ENCODE results near the gene MACROD2.
"Not testable (repeated sequence)": the region's sequence is repeated elsewhere in the genome, so short reads cannot be mapped to it uniquely, and the experiment has no call there.

The MACROD2 gene

GRCh38 chr20:14966203-14966602 is 970.9 kb downstream of the MACROD2 start:
- no peak for DNase-seq (ENCODE audit: low read depth)
- H3K4me3 ChIP-seq (ENCODE audit: low read depth, low read length): no peak overlapping the region

DNA sequence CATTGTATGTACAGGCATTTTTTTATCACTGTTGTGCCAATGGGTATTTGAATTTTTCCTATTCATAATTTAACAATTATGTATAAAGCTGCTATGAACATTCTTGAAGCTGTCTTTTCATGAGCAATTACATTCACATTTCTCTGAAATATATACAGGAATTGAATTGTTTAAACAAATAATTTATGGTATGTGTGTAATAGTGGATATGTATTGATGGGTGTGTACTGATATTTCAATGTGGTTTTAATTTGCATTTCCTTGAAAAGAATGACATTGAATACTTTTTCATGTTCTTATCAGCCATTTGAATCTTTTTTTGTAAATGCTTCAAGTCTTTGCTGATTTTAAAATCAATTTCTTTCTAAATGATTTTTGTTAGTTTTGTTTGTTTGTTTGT is 971.5 kb downstream of the MACROD2 start:
- TF ChIP-seq, protein P1, sequence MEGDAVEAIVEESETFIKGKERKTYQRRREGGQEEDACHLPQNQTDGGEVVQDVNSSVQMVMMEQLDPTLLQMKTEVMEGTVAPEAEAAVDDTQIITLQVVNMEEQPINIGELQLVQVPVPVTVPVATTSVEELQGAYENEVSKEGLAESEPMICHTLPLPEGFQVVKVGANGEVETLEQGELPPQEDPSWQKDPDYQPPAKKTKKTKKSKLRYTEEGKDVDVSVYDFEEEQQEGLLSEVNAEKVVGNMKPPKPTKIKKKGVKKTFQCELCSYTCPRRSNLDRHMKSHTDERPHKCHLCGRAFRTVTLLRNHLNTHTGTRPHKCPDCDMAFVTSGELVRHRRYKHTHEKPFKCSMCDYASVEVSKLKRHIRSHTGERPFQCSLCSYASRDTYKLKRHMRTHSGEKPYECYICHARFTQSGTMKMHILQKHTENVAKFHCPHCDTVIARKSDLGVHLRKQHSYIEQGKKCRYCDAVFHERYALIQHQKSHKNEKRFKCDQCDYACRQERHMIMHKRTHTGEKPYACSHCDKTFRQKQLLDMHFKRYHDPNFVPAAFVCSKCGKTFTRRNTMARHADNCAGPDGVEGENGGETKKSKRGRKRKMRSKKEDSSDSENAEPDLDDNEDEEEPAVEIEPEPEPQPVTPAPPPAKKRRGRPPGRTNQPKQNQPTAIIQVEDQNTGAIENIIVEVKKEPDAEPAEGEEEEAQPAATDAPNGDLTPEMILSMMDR (IDR thresholded peaks at IDR 0.05; ENCODE audit: insufficient read depth, low read depth, low read length, missing control alignments): no peak

More at GRCh38 chr20:14966203-14966602, 970.9 kb downstream of the MACROD2 start:
- TF ChIP-seq, protein P1 (IDR thresholded peaks at IDR 0.05; ENCODE audit: insufficient read depth, low read depth, low read length, missing control alignments): no peak

DNA sequence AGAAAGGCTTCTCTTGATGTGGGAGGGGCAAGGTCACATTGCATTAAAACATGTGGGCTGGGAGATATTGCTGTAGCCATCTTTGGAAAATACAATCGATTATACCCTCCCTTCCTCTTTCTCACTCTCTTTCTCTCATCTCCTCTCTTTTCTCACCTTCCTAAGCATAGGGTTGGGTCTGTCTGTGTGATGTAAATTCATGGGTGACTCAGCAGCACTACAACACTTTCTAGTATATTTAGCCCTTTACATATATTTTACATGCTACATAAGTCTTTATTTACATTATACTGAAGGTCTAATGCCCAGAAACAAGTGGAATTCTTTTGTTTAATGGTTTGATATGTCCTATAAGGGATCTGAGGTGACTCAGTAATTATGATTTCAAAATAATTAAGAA is 976.9 kb downstream of the MACROD2 start:
- TF ChIP-seq, protein P1 (IDR thresholded peaks at IDR 0.05; ENCODE audit: insufficient read depth, low read depth, low read length, missing control alignments): no peak
- DNase-seq (ENCODE audit: low read depth): no peak
- no peak overlapping the region for H3K4me3 ChIP-seq (ENCODE audit: low read depth, low read length)

More for the DNA sequence above, 971.5 kb downstream of the MACROD2 start:
- DNase-seq (ENCODE audit: low read depth): no peak
- H3K4me3 ChIP-seq (ENCODE audit: low read depth, low read length): no peak overlapping the region

GRCh38 chr20:14972690-14973089 is 977.4 kb downstream of the MACROD2 start:
- H3K4me3 ChIP-seq (ENCODE audit: low read depth, low read length): no peak overlapping the region
- DNase-seq (ENCODE audit: low read depth): no peak
- TF ChIP-seq, protein P1 (IDR thresholded peaks at IDR 0.05; ENCODE audit: insufficient read depth, low read depth, low read length, missing control alignments): no peak

- DNase-seq (ENCODE audit: low read depth): no peak
- H3K4me3 ChIP-seq (ENCODE audit: low read depth, low read length): no peak overlapping the region
- TF ChIP-seq, protein P1 (IDR thresholded peaks at IDR 0.05; ENCODE audit: insufficient read depth, low read depth, low read length, missing control alignments): no peak
Observed at GRCh38 chr20:14979453-14979986, 984.2 kb downstream of the MACROD2 start.

GRCh38 chr20:14981486-14981885 is 986.2 kb downstream of the MACROD2 start:
- DNase-seq (ENCODE audit: low read depth): not testable (repeated sequence)

GRCh38 chr20:14982324-14982723 is 987.0 kb downstream of the MACROD2 start:
- DNase-seq (ENCODE audit: low read depth); H3K4me3 ChIP-seq (ENCODE audit: low read depth, low read length): not testable (repeated sequence)

More at GRCh38 chr20:14981486-14981885, 986.2 kb downstream of the MACROD2 start:
- H3K4me3 ChIP-seq (ENCODE audit: low read depth, low read length): not testable (repeated sequence)

DNA sequence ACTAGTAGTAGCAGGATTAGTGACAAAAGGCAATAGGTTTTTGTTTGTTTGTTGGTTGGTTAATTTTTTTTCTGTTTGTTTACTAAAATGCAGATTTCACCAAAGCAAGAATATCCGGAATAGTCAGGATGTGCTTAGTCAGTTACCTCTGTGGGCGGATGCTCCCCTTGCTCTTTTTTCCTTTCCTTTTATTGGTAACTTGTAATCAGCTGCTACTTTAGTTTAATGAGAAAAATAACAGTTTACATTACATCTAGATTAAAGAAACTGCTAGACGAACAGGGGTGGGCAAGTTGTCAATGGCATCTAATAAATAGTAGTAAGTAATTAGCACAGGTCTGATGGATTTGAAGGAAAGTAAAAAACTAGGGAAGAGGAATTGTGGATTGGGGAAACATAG is 989.0 kb downstream of the MACROD2 start:
- TF ChIP-seq, protein P1 (IDR thresholded peaks at IDR 0.05; ENCODE audit: insufficient read depth, low read depth, low read length, missing control alignments): no peak
- no peak for DNase-seq (ENCODE audit: low read depth)
- H3K4me3 ChIP-seq (ENCODE audit: low read depth, low read length): no peak overlapping the region
